ELF-1 (cell line): ENCODE measurements around the gene SLC16A3.

Source experiments
- DNase-seq: peaks from one replicate; pipeline ENCODE4 v3.0.0-alpha.2; 2016; ENCODE audit warnings: low read depth, low spot score

SLC16A3 gene

GRCh38 chr17:82283208-82283749, 54.4 kb downstream of the SLC16A3 start:
- no peak for DNase-seq

GRCh38 chr17:82285141-82285540, 56.3 kb downstream of the SLC16A3 start:
- DNase-seq, result no peak

- DNase-seq, result no peak
Observed at GRCh38 chr17:82287013-82287867, 58.4 kb downstream of the SLC16A3 start.

GRCh38 chr17:82287868-82288801, 59.3 kb downstream of the SLC16A3 start:
- DNase-seq, result no peak
